Cardiac fibroblast (primary cell): ENCODE results near the gene CDH22.

Source experiments
- DNase-seq, 2 donors: peaks; one replicate each; pipeline versions ENCODE4 v3.0.0 to v3.0.0-alpha.2; 2010; ENCODE audit warnings: low read depth in 2 of 2
- H3K4me3 ChIP-seq, 2 donors: replicated peaks in 1 of 2; 1 replicate in 1 of 2; 2 replicates in 1 of 2; pipeline ENCODE4 v1.5.1; 2011; ENCODE audit warnings: low read depth in 2 of 2, low read length in 2 of 2, mild to moderate bottlenecking in 2 of 2, moderate library complexity in 1 of 2
- CTCF ChIP-seq: IDR thresholded peaks from one replicate; pipeline ENCODE4 v1.5.1; 2011; ENCODE audit warnings: low read depth, mild to moderate bottlenecking, low read length, inconsistent platforms

Gene CDH22

GRCh38 chr20:46215913-46216707, 92.2 kb downstream of the CDH22 start:
- no peak overlapping the region for H3K4me3 ChIP-seq
- peak; percentile 33 to 46 for DNase-seq
- TF ChIP-seq CTCF, result no peak

GRCh38 chr20:46214824-46215488, 93.3 kb downstream of the CDH22 start:
- DNase-seq, result peak; percentile 5 to 6
- TF ChIP-seq CTCF, result no peak
- H3K4me3 ChIP-seq, result no peak overlapping the region

- peak; percentile 14 to 31 for DNase-seq
- H3K4me3 ChIP-seq, result no peak overlapping the region
- no peak for TF ChIP-seq CTCF
These were observed 94.1 kb downstream of the CDH22 start for GRCh38 chr20:46213946-46214823.

GRCh38 chr20:46212876-46213275, 95.4 kb downstream of the CDH22 start:
- no peak overlapping the region for H3K4me3 ChIP-seq
- DNase-seq, result no peak
- no peak for TF ChIP-seq CTCF

GRCh38 chr20:46212252-46212651, 96.0 kb downstream of the CDH22 start:
- no peak for DNase-seq

More at GRCh38 chr20:46212252-46212651, 96.0 kb downstream of the CDH22 start:
- no peak overlapping the region for H3K4me3 ChIP-seq
- no peak for TF ChIP-seq CTCF
